Transverse colon (tissue), 4 donors: ENCODE measurements around the gene PITPNM2. TPM values are rescaled to one million over a fixed set of nuclear protein-coding genes. Genes with fewer than 3 reads are reported as not detected.

Experiments
- DNase-seq: peaks from one replicate; pipeline ENCODE4 v3.0.0-alpha.2; 2019
- H3K27ac ChIP-seq, 4 donors: fragments of 200-600 bp; sonication (generic); 2 replicates each; pipeline ENCODE4 v1.5.1; 2016 to 2018; ENCODE audit warnings: inconsistent platforms in 4 of 4
- H3K27me3 ChIP-seq: fragments of 200-600 bp; sonication (generic); 2 replicates; pipeline ENCODE4 v1.5.1; 2017; ENCODE audit warnings: inconsistent platforms
- H3K36me3 ChIP-seq, 4 donors: fragments of 200-600 bp; sonication (generic); 2 replicates each; pipeline ENCODE4 v1.5.1; 2017 to 2019; ENCODE audit warnings: inconsistent platforms in 4 of 4
- H3K4me1 ChIP-seq, 4 donors: fragments of 200-600 bp; sonication (generic); 2 replicates each; pipeline ENCODE4 v1.5.1; 2017 to 2020; ENCODE audit warnings: inconsistent platforms in 4 of 4
- H3K4me3 ChIP-seq, 4 donors: fragments of 200-600 bp; sonication (generic); 1 replicate in 1 of 4; 2 replicates in 3 of 4; pipeline versions ENCODE4 v1.5.1 to v1.6.1; 2017 to 2019; ENCODE audit warnings: inconsistent platforms in 4 of 4
- H3K9me3 ChIP-seq, 2 donors: fragments of 200-600 bp; sonication (generic); 2 replicates each; pipeline ENCODE4 v1.5.1; 2017 to 2019; ENCODE audit warnings: inconsistent platforms in 2 of 2
- EP300 ChIP-seq: sonication (generic); formaldehyde crosslinking; IDR thresholded peaks from one replicate; pipeline ENCODE4 v1.6.1; 2017; ENCODE audit warnings: antibody characterized with exemption, low read depth
- POLR2A ChIP-seq: fragments of 450-650 bp; IDR thresholded peaks from one replicate; pipeline ENCODE4 v1.6.1; 2016; ENCODE audit warnings: antibody characterized with exemption, mild to moderate bottlenecking, moderate library complexity
- POLR2AphosphoS5 ChIP-seq, 3 donors: sonication (generic); formaldehyde crosslinking; IDR thresholded peaks; one replicate each; pipeline ENCODE4 v1.6.1; 2016; ENCODE audit warnings: antibody characterized with exemption in 3 of 3
- WGBS, 2 donors: methylation state at CpG; one replicate each; pipeline ENCODE4 v1.1.5; 2018; ENCODE audit warnings: low coverage in 1 of 2; 5-methylcytosine and 5-hydroxymethylcytosine counted together
- in situ Hi-C, 4 donors: fragments of 200-750 bp; cut with MboI; loops; one replicate each; pipeline versions ENCODE4 v1.15.0 to v1.15.1; 2017; ENCODE audit warnings: low sequenced_read_pairs in 3 of 4, low pct_ligation_motif_present in 1 of 4, low pct_unique_long_range_greater_than_20kb in 1 of 4
- intact Hi-C: fragments of 100-400 bp; cut with DNase I; formaldehyde crosslinking; loops from one replicate; pipeline ENCODE4 v1.15.1; 2023; ENCODE audit warnings: low total_unique reads
- total RNA-seq, 4 donors: library from RNA; depleted of rRNA; stranded (reverse); fragments of >200 nt; gene quantifications; one replicate each; pipeline ENCODE4 v1.1.0, GENCODE V29; 2016
- TF ChIP-seq, protein P1 (sequence below), 5 experiments: fragments of 200-600 bp in 3 of 5; fragments of 450-650 bp in 2 of 5; sonication (generic) in 3 of 5; IDR thresholded peaks; 1 replicate in 2 of 5; 2 replicates in 3 of 5; pipeline ENCODE4 v1.5.1; 2016 to 2017; ENCODE audit warnings: antibody characterized with exemption in 5 of 5, inconsistent platforms in 3 of 5, mild to moderate bottlenecking in 2 of 5, moderate library complexity in 1 of 5

Gene PITPNM2
- total RNA-seq: 10 to 100 TPM; 10.5 to 19.8 (median 14.3) TPM

DNA sequence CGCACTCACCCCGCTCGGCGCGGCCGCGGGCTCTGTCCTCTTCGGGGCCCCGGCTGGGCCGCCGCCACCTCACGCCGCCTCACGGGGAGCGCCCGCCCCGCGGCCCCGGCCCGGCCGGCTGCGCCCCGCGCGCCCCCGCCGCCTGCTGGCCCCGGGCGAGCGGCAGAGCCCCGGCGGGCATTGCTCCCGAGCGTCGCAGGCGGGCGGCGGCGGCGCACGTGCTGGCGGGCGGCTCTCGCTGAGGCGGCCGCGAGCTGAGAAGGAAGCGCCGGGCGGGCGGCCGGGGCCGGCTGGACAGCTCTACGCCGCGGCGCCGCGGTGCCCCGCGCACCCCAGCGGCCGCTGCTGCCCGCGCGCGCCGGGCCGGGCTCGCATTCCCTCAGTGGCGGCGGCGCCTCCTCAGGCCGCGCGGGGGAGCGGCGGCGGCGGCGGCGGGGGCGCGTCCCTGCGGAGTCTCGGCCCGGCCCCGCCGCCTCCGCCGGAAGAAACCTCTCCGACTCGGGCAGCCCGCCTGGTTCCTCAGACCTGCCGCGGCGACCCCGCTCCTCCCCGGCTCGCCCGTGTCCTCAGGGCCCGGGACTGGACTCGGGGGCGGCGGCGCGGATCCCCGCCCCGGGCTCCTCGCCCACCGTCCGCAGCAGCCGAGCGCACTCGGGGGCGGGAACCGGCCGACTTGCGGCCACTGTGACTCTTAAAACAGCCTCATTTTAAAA, at the start of gene PITPNM2:
PITPNM2 (minus strand) TSS at position 347 of the 713 bp plus-strand sequence. CDS start 116,500 bp downstream, outside the sequence.
- no peaks in the 10 kb centered on the region for H3K9me3 ChIP-seq
- intact Hi-C loops: loop anchor here (1.0 kb wide), 1 partner anchor 108 kb away; no protein-coding TSS in a partner anchor
- H3K4me1 ChIP-seq: peaks cover 5 to 35% (median 26%) of the 10 kb centered on the region in 4 donors
- in situ Hi-C loops: no loop called here
- peak; percentile 70 for DNase-seq
- WGBS, 2 donors: 0% methylated on average over 17 of the region's 119 CpGs; no CpG with 5 or more reads in 1 of the 2 donors
- H3K36me3 ChIP-seq: no peaks in the 10 kb centered on the region
- H3K4me3 ChIP-seq: peak within 1 kb of the TSS; percentile 61 to 86 (median 74)
- H3K27ac ChIP-seq: peak within 1 kb of the TSS; percentile 83 to 95 (median 92)
- TF ChIP-seq, protein P1, sequence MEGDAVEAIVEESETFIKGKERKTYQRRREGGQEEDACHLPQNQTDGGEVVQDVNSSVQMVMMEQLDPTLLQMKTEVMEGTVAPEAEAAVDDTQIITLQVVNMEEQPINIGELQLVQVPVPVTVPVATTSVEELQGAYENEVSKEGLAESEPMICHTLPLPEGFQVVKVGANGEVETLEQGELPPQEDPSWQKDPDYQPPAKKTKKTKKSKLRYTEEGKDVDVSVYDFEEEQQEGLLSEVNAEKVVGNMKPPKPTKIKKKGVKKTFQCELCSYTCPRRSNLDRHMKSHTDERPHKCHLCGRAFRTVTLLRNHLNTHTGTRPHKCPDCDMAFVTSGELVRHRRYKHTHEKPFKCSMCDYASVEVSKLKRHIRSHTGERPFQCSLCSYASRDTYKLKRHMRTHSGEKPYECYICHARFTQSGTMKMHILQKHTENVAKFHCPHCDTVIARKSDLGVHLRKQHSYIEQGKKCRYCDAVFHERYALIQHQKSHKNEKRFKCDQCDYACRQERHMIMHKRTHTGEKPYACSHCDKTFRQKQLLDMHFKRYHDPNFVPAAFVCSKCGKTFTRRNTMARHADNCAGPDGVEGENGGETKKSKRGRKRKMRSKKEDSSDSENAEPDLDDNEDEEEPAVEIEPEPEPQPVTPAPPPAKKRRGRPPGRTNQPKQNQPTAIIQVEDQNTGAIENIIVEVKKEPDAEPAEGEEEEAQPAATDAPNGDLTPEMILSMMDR (IDR thresholded peaks at IDR 0.05): peak in 3 of 5 experiments; percentile 14 to 20 (median 19)
- no peak for TF ChIP-seq POLR2A
- H3K27me3 ChIP-seq: no peaks in the 10 kb centered on the region

DNA sequence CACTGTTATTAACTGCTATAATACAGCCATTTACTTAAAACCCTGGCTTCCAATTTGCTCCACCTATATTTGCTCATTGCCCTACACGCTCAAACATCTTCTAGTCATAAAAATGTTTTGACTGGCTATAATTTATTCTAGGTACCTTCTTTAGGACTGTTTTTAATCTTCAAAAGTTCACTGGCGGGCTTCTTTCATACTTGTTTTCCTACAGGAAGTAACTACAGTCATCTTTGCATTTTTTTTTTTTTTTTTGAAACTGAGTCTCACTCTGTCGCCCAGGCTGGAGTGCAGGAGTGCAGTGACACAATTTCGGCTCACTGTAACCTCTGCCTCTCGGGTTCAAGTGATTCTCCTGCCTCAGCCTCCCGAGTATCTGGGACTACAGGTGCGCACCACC, 49.5 kb upstream of the PITPNM2 start:
- intact Hi-C loops: no loop called here
- in situ Hi-C loops: no loop called here
- TF ChIP-seq EP300 (no peak), POLR2AphosphoS5 (IDR thresholded peaks at IDR 0.05) (no peak), POLR2A (no peak)
- TF ChIP-seq, protein P1 (IDR thresholded peaks at IDR 0.05): no peak
- H3K36me3 ChIP-seq: peaks cover 0 to 17% (median 5%) of the 10 kb centered on the region in 4 donors
- H3K9me3 ChIP-seq: no peaks in the 10 kb centered on the region
- no peak overlapping the region for H3K4me3 ChIP-seq
- no peaks in the 10 kb centered on the region for H3K4me1 ChIP-seq
- H3K27me3 ChIP-seq: no peaks in the 10 kb centered on the region
- H3K27ac ChIP-seq: no peak overlapping the region
- no peak for DNase-seq
- 74 to 83% methylated on average over 6 to 7 of the region's 7 CpGs for WGBS, 2 donors

DNA sequence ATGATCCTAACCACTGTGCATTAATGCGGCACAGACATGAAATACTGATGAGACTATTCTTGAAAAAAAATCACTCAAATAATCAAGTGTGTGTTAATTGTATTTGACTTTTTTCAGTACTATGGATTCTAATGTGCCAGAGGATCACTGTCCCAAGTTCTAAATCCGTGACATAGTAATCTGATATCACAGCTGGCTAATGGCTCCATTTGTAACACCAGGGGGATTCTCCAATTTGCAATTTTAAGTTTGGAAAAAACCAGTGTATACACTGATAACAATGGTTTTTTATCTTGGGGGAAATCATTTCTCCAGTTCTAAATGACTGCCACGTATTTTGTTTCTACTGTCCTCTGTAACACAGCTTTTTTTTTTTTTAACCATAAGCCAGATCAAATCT, 49.0 kb upstream of the PITPNM2 start:
- Histone ChIP-seq H3K27me3 (no peaks in the 10 kb centered on the region), H3K4me3 (no peak overlapping the region), H3K36me3 (peaks cover 0 to 15% (median 5%) of the 10 kb centered on the region in 4 donors), H3K9me3 (no peaks in the 10 kb centered on the region), H3K4me1 (no peaks in the 10 kb centered on the region), H3K27ac (no peak overlapping the region)
- 91 to 100% methylated on average over 3 of the region's 3 CpGs for WGBS, 2 donors
- intact Hi-C loops (no loop called here), in situ Hi-C loops (no loop called here)
- TF ChIP-seq EP300 (no peak), POLR2A (no peak), POLR2AphosphoS5 (IDR thresholded peaks at IDR 0.05) (no peak)
- TF ChIP-seq, protein P1 (IDR thresholded peaks at IDR 0.05): no peak
- no peak for DNase-seq

DNA sequence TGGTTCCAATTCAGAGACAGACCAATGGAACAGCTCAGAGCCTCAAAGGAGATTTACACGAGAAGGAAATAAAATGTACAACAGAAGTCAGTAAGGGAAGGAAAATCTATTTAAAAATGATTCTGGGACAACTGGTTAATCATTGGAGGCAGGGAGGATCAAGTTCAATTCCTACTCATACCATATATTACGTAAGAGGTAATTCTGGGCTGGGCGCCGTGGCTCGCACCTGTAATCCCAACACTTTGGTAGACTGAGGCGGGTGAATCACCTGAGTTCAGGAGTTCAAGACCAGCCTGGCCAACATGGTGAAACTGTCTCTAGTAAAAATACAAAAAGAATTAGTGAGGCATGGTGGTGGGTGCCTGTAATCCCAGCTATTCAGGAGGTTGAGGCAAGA, 36.7 kb upstream of the PITPNM2 start:
- peaks cover 0 to 15% (median 6%) of the 10 kb centered on the region in 4 donors for H3K36me3 ChIP-seq
- DNase-seq: no peak
- no peak overlapping the region for H3K27ac ChIP-seq
- H3K9me3 ChIP-seq: no peaks in the 10 kb centered on the region
- in situ Hi-C loops: no loop called here
- intact Hi-C loops: no loop called here
- no peak for TF ChIP-seq POLR2AphosphoS5 (IDR thresholded peaks at IDR 0.05)
- TF ChIP-seq POLR2A: no peak
- no peak for TF ChIP-seq EP300
- TF ChIP-seq, protein P1 (IDR thresholded peaks at IDR 0.05): no peak
- no peak overlapping the region for H3K4me3 ChIP-seq
- no peaks in the 10 kb centered on the region for H3K4me1 ChIP-seq
- no peaks in the 10 kb centered on the region for H3K27me3 ChIP-seq
- 78 to 84% methylated on average over 2 to 6 of the region's 6 CpGs for WGBS, 2 donors
